HCT116 (cell line): ENCODE results near the gene GPS1. TPM values are rescaled to one million over a fixed set of nuclear protein-coding genes. Genes with fewer than 3 reads are reported as not detected.

Experiments
- ATAC-seq: fragments of 200-7000 bp; cut with Tn5 transposase; 2 replicates; pipeline ENCODE4 v1.9.1; 2020; ENCODE audit warnings: mild to moderate bottlenecking, moderate library complexity
- BruUV-seq: library from RNA; stranded (reverse); fragments of 400-500 nt; replicated peaks from 2 replicates; lab custom pipeline; 2021; lab: Mats Ljungman, UMichigan
- CTCF ChIA-PET: fragments of 300-600 bp; sonication (Branson Sonifier 250); formaldehyde crosslinking; loops from one replicate; lab custom pipeline; 2021; ENCODE audit warnings: antibody characterized with exemption; lab: Charles Lee
- POLR2A ChIA-PET: fragments of 300-600, 350-600 bp; sonication (Branson Sonifier 250); formaldehyde crosslinking; loops from one replicate; lab custom pipeline; 2021; ENCODE audit warnings: antibody characterized with exemption; lab: Charles Lee
- RAD21 ChIA-PET, 2 experiments: fragments of 300-600 bp; sonication (Branson Sonifier 250); formaldehyde crosslinking; loops; one replicate each; lab custom pipeline; 2023; ENCODE audit warnings: low total read pairs in 2 of 2; ENCODE audit not compliant: uncharacterized antibody in 2 of 2, unreplicated experiment in 2 of 2, low non-redundant PET in 1 of 2; lab: Charles Lee
- DNase-seq: peaks from one replicate; pipeline ENCODE4 v3.0.0-alpha.2; 2010; ENCODE audit warnings: low read depth, low spot score
- H2AFZ ChIP-seq: fragments of 200-600 bp; shearing (Covaris generic), sonication (generic); 2 replicates; pipeline ENCODE4 v1.6.1; 2017; ENCODE audit warnings: low read depth, mixed run types, mixed read lengths, antibody characterized with exemption, low read length; ENCODE audit not compliant: poor library complexity, severe bottlenecking
- H3K27ac ChIP-seq: 2 replicates; pipeline ENCODE4 v1.5.1; 2012; ENCODE audit warnings: low read depth, low read length
- H3K27me3 ChIP-seq: fragments of 200-600 bp; sonication (generic); 2 replicates; pipeline ENCODE4 v1.6.1; 2016; ENCODE audit warnings: mixed run types, low read length, mixed read lengths; ENCODE audit not compliant: insufficient read depth
- H3K36me3 ChIP-seq, 2 experiments: fragments of 200-500 bp in 1 of 2; fragments of 200-600 bp in 1 of 2; sonication (Bioruptor generic) in 1 of 2; sonication (generic) in 1 of 2; 2 replicates each; pipeline versions ENCODE4 v1.5.1 to v1.6.1; 2014 to 2016; ENCODE audit warnings: low read length in 2 of 2, inconsistent platforms in 1 of 2, mixed read lengths in 1 of 2, mixed run types in 1 of 2; ENCODE audit not compliant: insufficient read depth in 2 of 2, control insufficient read depth in 1 of 2
- H3K4me1 ChIP-seq, 2 experiments: fragments of 200-600 bp in 1 of 2; sonication (generic) in 1 of 2; 2 replicates each; pipeline versions ENCODE4 v1.5.1 to v1.6.1; 2012 to 2017; ENCODE audit warnings: low read length in 2 of 2, inconsistent platforms in 1 of 2, mild to moderate bottlenecking in 1 of 2, mixed read lengths in 1 of 2, mixed run types in 1 of 2, moderate library complexity in 1 of 2; ENCODE audit not compliant: insufficient read depth in 2 of 2, control insufficient read depth in 1 of 2
- H3K4me2 ChIP-seq: fragments of 200-600 bp; sonication (generic); 2 replicates; pipeline ENCODE4 v1.6.1; 2017; ENCODE audit warnings: mixed run types, low read length, mixed read lengths
- H3K4me3 ChIP-seq, 2 experiments: fragments of 200-600 bp in 1 of 2; sonication (generic) in 1 of 2; replicated peaks in 1 of 2; 2 replicates each; pipeline ENCODE4 v1.5.1; 2011 to 2016; ENCODE audit warnings: low read length in 2 of 2, control low read depth in 1 of 2, low read depth in 1 of 2, mild to moderate bottlenecking in 1 of 2, mixed read lengths in 1 of 2, mixed run types in 1 of 2
- H3K79me2 ChIP-seq: fragments of 200-600 bp; sonication (generic); 2 replicates; pipeline ENCODE4 v1.6.1; 2017; ENCODE audit warnings: mild to moderate bottlenecking, mixed run types, low read length, moderate library complexity, mixed read lengths; ENCODE audit not compliant: insufficient read depth
- H3K9ac ChIP-seq: fragments of 200-600 bp; sonication (generic); 2 replicates; pipeline ENCODE4 v1.6.1; 2016; ENCODE audit warnings: low read length, mixed read lengths
- H3K9me2 ChIP-seq: fragments of 200-600 bp; sonication (generic), shearing (Covaris generic); 2 replicates; pipeline ENCODE4 v1.6.1; 2017; ENCODE audit warnings: mixed run types, mild to moderate bottlenecking, moderate library complexity; ENCODE audit not compliant: insufficient read depth
- H3K9me3 ChIP-seq, 2 experiments: fragments of 200-500 bp in 1 of 2; fragments of 200-600 bp in 1 of 2; sonication (Bioruptor generic) in 1 of 2; sonication (generic) in 1 of 2; 2 replicates each; pipeline ENCODE4 v1.6.1; 2014 to 2017; ENCODE audit warnings: low read length in 2 of 2, mixed read lengths in 2 of 2, inconsistent platforms in 1 of 2, low read depth in 1 of 2, mild to moderate bottlenecking in 1 of 2, mixed run types in 1 of 2, moderate library complexity in 1 of 2; ENCODE audit not compliant: control insufficient read depth in 1 of 2, insufficient read depth in 1 of 2
- H4K20me1 ChIP-seq: fragments of 200-600 bp; sonication (generic), shearing (Covaris generic); 2 replicates; pipeline ENCODE4 v1.6.1; 2017; ENCODE audit warnings: mixed run types, mild to moderate bottlenecking, moderate library complexity; ENCODE audit not compliant: insufficient read depth
- CBX3 ChIP-seq: IDR thresholded peaks from 2 replicates; pipeline ENCODE4 v1.6.1; 2012; ENCODE audit warnings: low read depth
- EZH2phosphoT487 ChIP-seq: fragments of 200-600 bp; IDR thresholded peaks from 2 replicates; pipeline ENCODE4 v1.6.1; 2018; ENCODE audit warnings: antibody characterized with exemption, borderline replicate concordance
- MAX ChIP-seq: IDR thresholded peaks from 2 replicates; pipeline ENCODE4 v1.6.1; 2012
- TCF7L2 ChIP-seq: IDR thresholded peaks from 2 replicates; pipeline ENCODE4 v1.7.0; 2011; ENCODE audit warnings: borderline replicate concordance, inconsistent platforms; ENCODE audit not compliant: insufficient read depth, insufficient read length; ENCODE audit errors: extremely low read depth
- intact Hi-C: fragments of 100-400 bp; cut with micrococcal nuclease; formaldehyde crosslinking; loops from 2 replicates; pipeline ENCODE4 v1.10.0; 2022
- total RNA-seq: library from RNA; stranded (reverse); gene quantifications from one replicate; pipeline ENCODE4 v1.2.1, GENCODE V29; 2021; ENCODE audit not compliant: unreplicated experiment
- TF ChIP-seq, protein P1 (sequence below), 3 experiments: fragments of 200-600 bp in 1 of 3; sonication (generic) in 1 of 3; IDR thresholded peaks in 2 of 3; conservative IDR thresholded peaks in 1 of 3; 2 replicates each; pipeline ENCODE4 v1.5.1; 2012 to 2017; ENCODE audit warnings: low read depth in 2 of 3, low read length in 2 of 3, antibody characterized with exemption in 1 of 3, borderline replicate concordance in 1 of 3, control low read depth in 1 of 3, mild to moderate bottlenecking in 1 of 3, mixed read lengths in 1 of 3, mixed run types in 1 of 3, moderate library complexity in 1 of 3; ENCODE audit not compliant: insufficient read depth in 1 of 3

GPS1 gene
- total RNA-seq, 1 experiment from 2014 or later, result 205 TPM

DNA sequence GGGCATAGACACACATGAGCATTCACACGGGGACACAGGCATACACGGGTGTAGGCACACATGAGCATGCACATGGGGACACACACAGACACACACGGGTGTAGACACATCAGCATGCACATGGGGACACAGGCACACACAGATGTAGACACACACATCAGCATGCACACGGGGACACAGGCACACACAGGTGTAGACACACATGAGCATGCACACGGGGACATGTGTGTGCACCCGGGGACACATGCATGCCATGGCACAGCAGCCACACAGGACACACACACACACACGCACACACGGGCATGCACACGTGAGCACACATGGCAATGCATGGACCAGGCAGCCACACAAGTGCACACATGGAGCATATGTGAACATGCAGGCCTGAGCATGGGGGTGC lies 9.0 kb upstream of the GPS1 start:
- no peak for ATAC-seq
- TF ChIP-seq TCF7L2, result no peak
- no peak for TF ChIP-seq EZH2phosphoT487
- TF ChIP-seq CBX3, result no peak
- TF ChIP-seq, protein P1, sequence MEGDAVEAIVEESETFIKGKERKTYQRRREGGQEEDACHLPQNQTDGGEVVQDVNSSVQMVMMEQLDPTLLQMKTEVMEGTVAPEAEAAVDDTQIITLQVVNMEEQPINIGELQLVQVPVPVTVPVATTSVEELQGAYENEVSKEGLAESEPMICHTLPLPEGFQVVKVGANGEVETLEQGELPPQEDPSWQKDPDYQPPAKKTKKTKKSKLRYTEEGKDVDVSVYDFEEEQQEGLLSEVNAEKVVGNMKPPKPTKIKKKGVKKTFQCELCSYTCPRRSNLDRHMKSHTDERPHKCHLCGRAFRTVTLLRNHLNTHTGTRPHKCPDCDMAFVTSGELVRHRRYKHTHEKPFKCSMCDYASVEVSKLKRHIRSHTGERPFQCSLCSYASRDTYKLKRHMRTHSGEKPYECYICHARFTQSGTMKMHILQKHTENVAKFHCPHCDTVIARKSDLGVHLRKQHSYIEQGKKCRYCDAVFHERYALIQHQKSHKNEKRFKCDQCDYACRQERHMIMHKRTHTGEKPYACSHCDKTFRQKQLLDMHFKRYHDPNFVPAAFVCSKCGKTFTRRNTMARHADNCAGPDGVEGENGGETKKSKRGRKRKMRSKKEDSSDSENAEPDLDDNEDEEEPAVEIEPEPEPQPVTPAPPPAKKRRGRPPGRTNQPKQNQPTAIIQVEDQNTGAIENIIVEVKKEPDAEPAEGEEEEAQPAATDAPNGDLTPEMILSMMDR (IDR thresholded peaks at IDR 0.05 in 2 of 3, conservative IDR thresholded peaks at IDR 0.05 in 1 of 3; ENCODE audit: borderline replicate concordance in 1 of 3, insufficient read depth in 1 of 3, low read depth in 2 of 3, low read length in 2 of 3), result no peak
- no peak for TF ChIP-seq MAX
- TF ChIP-seq, all 23 proteins: peak for 0
- H3K9ac ChIP-seq, result no peak overlapping the region
- no peaks in the 10 kb centered on the region for H4K20me1 ChIP-seq
- no peak overlapping the region for H3K4me2 ChIP-seq
- peaks cover 0 to 5% of the 10 kb centered on the region in 2 experiments; a peak in 1 of 4 replicates for H3K36me3 ChIP-seq
- H3K4me3 ChIP-seq, result no peak overlapping the region
- BruUV-seq, result no TSS peak
- H2AFZ ChIP-seq, result no peak overlapping the region
- H3K9me3 ChIP-seq, result no peaks in the 10 kb centered on the region
- ChIA-PET RAD21 (no interaction called here), POLR2A (no interaction called here), CTCF (no interaction called here)
- peaks cover 4 to 6% of the 10 kb centered on the region in 2 experiments for H3K4me1 ChIP-seq
- no peak overlapping the region for H3K27ac ChIP-seq
- H3K9me2 ChIP-seq, result no peaks in the 10 kb centered on the region
- no peaks in the 10 kb centered on the region for H3K79me2 ChIP-seq
- intact Hi-C loops, result no loop called here
- DNase-seq, result no peak
- no peaks in the 10 kb centered on the region for H3K27me3 ChIP-seq

- Histone ChIP-seq H3K4me2 (no peak overlapping the region), H4K20me1 (no peaks in the 10 kb centered on the region), H3K27me3 (no peaks in the 10 kb centered on the region), H3K9me3 (no peaks in the 10 kb centered on the region), H2AFZ (no peak overlapping the region), H3K4me3 (no peak overlapping the region), H3K9ac (no peak overlapping the region), H3K4me1 (no peaks in the 10 kb centered on the region), H3K9me2 (no peaks in the 10 kb centered on the region), H3K27ac (no peak overlapping the region), H3K36me3 (peaks cover 3 to 7% of the 10 kb centered on the region in 2 experiments; a peak in 2 of 4 replicates), H3K79me2 (no peaks in the 10 kb centered on the region)
- ATAC-seq, result peak; percentile 30; the same call in 1 of the 2 replicates
- no TSS peak for BruUV-seq
- ChIA-PET RAD21 (no interaction called here), POLR2A (no interaction called here), CTCF (no interaction called here)
- DNase-seq, result no peak
- no peak for TF ChIP-seq TCF7L2
- intact Hi-C loops, result no loop called here
Observed at GRCh38 chr17:82043507-82043906, 8.2 kb upstream of the GPS1 start.
